H9 (cell line): Measurements from ENCODE around the gene LTB4R2. TPM values are rescaled to one million over a fixed set of nuclear protein-coding genes. Genes with fewer than 3 reads are reported as not detected.

ENCODE experiments used
- DNase-seq: peaks from one replicate; pipeline ENCODE4 v3.0.0-alpha.2; 2017
- H2AFZ ChIP-seq: one replicate; pipeline ENCODE4 v1.6.1; 2013; ENCODE audit warnings: mild to moderate bottlenecking, low read length, control low read depth, moderate library complexity
- H2AK5ac ChIP-seq: 2 replicates; pipeline ENCODE4 v1.6.1; 2013; ENCODE audit warnings: low read length, control low read depth, mixed read lengths; ENCODE audit not compliant: insufficient read length
- H2BK120ac ChIP-seq: one replicate; pipeline ENCODE4 v1.6.1; 2013; ENCODE audit warnings: low read depth, mild to moderate bottlenecking, low read length, control low read depth, inconsistent platforms; ENCODE audit not compliant: poor library complexity, severe bottlenecking
- H2BK12ac ChIP-seq: 2 replicates; pipeline ENCODE4 v1.6.1; 2013; ENCODE audit warnings: low read length, control low read depth, mixed read lengths, low read depth; ENCODE audit not compliant: insufficient read length
- H2BK15ac ChIP-seq: 2 replicates; pipeline ENCODE4 v1.6.1; 2013; ENCODE audit warnings: low read depth, low read length, control low read depth
- H2BK20ac ChIP-seq: one replicate; pipeline ENCODE4 v1.6.1; 2013; ENCODE audit warnings: low read depth, mild to moderate bottlenecking, low read length, control low read depth, inconsistent platforms; ENCODE audit not compliant: poor library complexity, severe bottlenecking
- H2BK5ac ChIP-seq: 2 replicates; pipeline ENCODE4 v1.6.1; 2013; ENCODE audit warnings: low read length, control low read depth, mixed read lengths; ENCODE audit not compliant: insufficient read length
- H3K14ac ChIP-seq: 2 replicates; pipeline ENCODE4 v1.6.1; 2013; ENCODE audit warnings: low read length, control low read depth; ENCODE audit not compliant: insufficient read depth
- H3K18ac ChIP-seq: 2 replicates; pipeline ENCODE4 v1.6.1; 2013; ENCODE audit warnings: low read depth, mild to moderate bottlenecking, mixed read lengths, low read length, control low read depth; ENCODE audit not compliant: insufficient read length
- H3K23ac ChIP-seq: 2 replicates; pipeline ENCODE4 v1.6.1; 2013; ENCODE audit warnings: low read length, control low read depth, mixed read lengths, low read depth; ENCODE audit not compliant: insufficient read length
- H3K23me2 ChIP-seq: 2 replicates; pipeline ENCODE4 v1.6.1; 2013; ENCODE audit warnings: low read depth, mild to moderate bottlenecking, mixed read lengths, low read length, control low read depth; ENCODE audit not compliant: insufficient read length, poor library complexity, severe bottlenecking
- H3K27ac ChIP-seq: 2 replicates; pipeline ENCODE4 v1.5.1; 2013; ENCODE audit warnings: low read length, control low read depth, mixed read lengths, low read depth; ENCODE audit not compliant: insufficient read length
- H3K27me3 ChIP-seq: 2 replicates; pipeline ENCODE4 v1.6.1; 2013; ENCODE audit warnings: low read length, control low read depth, inconsistent platforms; ENCODE audit not compliant: insufficient read depth
- H3K4ac ChIP-seq: 2 replicates; pipeline ENCODE4 v1.6.1; 2013; ENCODE audit warnings: low read depth, mild to moderate bottlenecking, control low read depth, inconsistent platforms, low read length, moderate library complexity
- H3K4me1 ChIP-seq: 2 replicates; pipeline ENCODE4 v1.6.1; 2013; ENCODE audit warnings: low read length, control low read depth, inconsistent platforms; ENCODE audit not compliant: insufficient read depth
- H3K4me2 ChIP-seq: 2 replicates; pipeline ENCODE4 v1.6.1; 2013; ENCODE audit warnings: low read length, control low read depth, mixed read lengths; ENCODE audit not compliant: insufficient read length, insufficient read depth
- H3K56ac ChIP-seq: 2 replicates; pipeline ENCODE4 v1.6.1; 2013; ENCODE audit warnings: low read depth, mild to moderate bottlenecking, mixed read lengths, low read length, control low read depth; ENCODE audit not compliant: insufficient read length
- H3K79me1 ChIP-seq: 2 replicates; pipeline ENCODE4 v1.6.1; 2013; ENCODE audit warnings: low read depth, mild to moderate bottlenecking, moderate library complexity, low read length, control low read depth, inconsistent platforms; ENCODE audit not compliant: insufficient read depth, poor library complexity, severe bottlenecking
- H3K79me2 ChIP-seq: 2 replicates; pipeline ENCODE4 v1.6.1; 2013; ENCODE audit warnings: low read length, control low read depth, inconsistent platforms; ENCODE audit not compliant: insufficient read depth
- H3K9ac ChIP-seq: 2 replicates; pipeline ENCODE4 v1.6.1; 2013; ENCODE audit warnings: low read length, control low read depth, mixed read lengths; ENCODE audit not compliant: insufficient read length; ENCODE audit errors: extremely low read depth
- H3K9me3 ChIP-seq: one replicate; pipeline ENCODE4 v1.6.1; 2013; ENCODE audit warnings: low read depth, low read length, inconsistent platforms; ENCODE audit not compliant: control insufficient read depth
- H3T11ph ChIP-seq: one replicate; pipeline ENCODE4 v1.6.1; 2013; ENCODE audit warnings: mild to moderate bottlenecking, low read length, control low read depth, inconsistent platforms
- H4K20me1 ChIP-seq: one replicate; pipeline ENCODE4 v1.6.1; 2013; ENCODE audit not compliant: control insufficient read depth, insufficient read length, insufficient read depth
- H4K5ac ChIP-seq: 2 replicates; pipeline ENCODE4 v1.6.1; 2013; ENCODE audit warnings: low read depth, mild to moderate bottlenecking, mixed read lengths, low read length, control low read depth; ENCODE audit not compliant: insufficient read length
- H4K8ac ChIP-seq: replicated peaks from 2 replicates; pipeline ENCODE4 v1.6.1; 2013; ENCODE audit warnings: low read length, control low read depth, mixed read lengths, low read depth; ENCODE audit not compliant: insufficient read length
- H4K91ac ChIP-seq: 2 replicates; pipeline ENCODE4 v1.6.1; 2013; ENCODE audit warnings: low read depth, mild to moderate bottlenecking, moderate library complexity, mixed read lengths, low read length, control low read depth; ENCODE audit not compliant: insufficient read length
- H3K27ac Mint-ChIP-seq, 3 experiments: 2 replicates in 2 of 3; 3 replicates in 1 of 3; pipeline ENCODE4 v1.8.0; 2020 to 2021; ENCODE audit warnings: mixed read lengths in 3 of 3, mild to moderate bottlenecking in 1 of 3, moderate library complexity in 1 of 3
- H3K27me3 Mint-ChIP-seq: 2 replicates; pipeline ENCODE4 v1.8.0; 2021; ENCODE audit warnings: low read depth, mild to moderate bottlenecking, moderate library complexity, mixed read lengths
- H3K36me3 Mint-ChIP-seq, 3 experiments: 2 replicates in 2 of 3; 3 replicates in 1 of 3; pipeline ENCODE4 v1.8.0; 2020 to 2021; ENCODE audit warnings: low read depth in 3 of 3, mixed read lengths in 3 of 3; ENCODE audit not compliant: insufficient read depth in 1 of 3
- H3K4me1 Mint-ChIP-seq, 2 experiments: 2 replicates each; pipeline ENCODE4 v1.8.0; 2020; ENCODE audit warnings: mixed read lengths in 2 of 2
- H3K4me3 Mint-ChIP-seq, 2 experiments: 2 replicates in 1 of 2; 3 replicates in 1 of 2; pipeline ENCODE4 v1.8.0; 2020 to 2021; ENCODE audit warnings: mild to moderate bottlenecking in 2 of 2, mixed read lengths in 2 of 2, moderate library complexity in 1 of 2
- H3K9me3 Mint-ChIP-seq, 2 experiments: 2 replicates in 1 of 2; 3 replicates in 1 of 2; pipeline ENCODE4 v1.8.0; 2020; ENCODE audit warnings: mild to moderate bottlenecking in 2 of 2, mixed read lengths in 2 of 2, moderate library complexity in 1 of 2
- CTCF ChIP-seq: fragments of 200-600 bp; sonication (generic); conservative IDR thresholded peaks from 3 replicates; pipeline ENCODE4 v1.8.0; 2021; ENCODE audit warnings: antibody characterized with exemption, mild to moderate bottlenecking
- WGBS: extraction: QIAGEN DNeasy Blood & Tissue Kit; methylation state at CpG from one replicate; pipeline ENCODE4 v1.1.7; 2013; ENCODE audit warnings: missing lambda C conversion rate, low lambda C conversion rate, mixed read lengths; ENCODE audit not compliant: insufficient read length; ENCODE audit errors: extremely low coverage; 5-methylcytosine and 5-hydroxymethylcytosine counted together
- total RNA-seq: library from RNA; stranded (reverse); gene quantifications from 2 replicates; pipeline ENCODE4 v1.2.1, GENCODE V29; 2021

The LTB4R2 gene
- total RNA-seq, 1 experiment from 2014 or later, result 13.4 TPM

GRCh38 chr14:24325963-24326362 lies 16.0 kb downstream of the LTB4R2 start:
- H4K91ac ChIP-seq, result no peak overlapping the region
- no peak overlapping the region for H3K18ac ChIP-seq
- no peak overlapping the region for H4K5ac ChIP-seq
- H3K27me3 ChIP-seq, result no peaks in the 10 kb centered on the region; the same call in 1 of the 2 replicates
- H2BK20ac ChIP-seq, result no peak overlapping the region
- Mint-ChIP-seq H3K4me1 (no peaks in the 10 kb centered on the region), H3K36me3 (no peaks in the 10 kb centered on the region), H3K4me3 (no peak overlapping the region), H3K9me3 (no peaks in the 10 kb centered on the region; a peak in 3 of 5 replicates), H3K27ac (peak overlapping the region in 1 of 3 experiments; percentile 84; a peak in 1 of 7 replicates), H3K27me3 (peaks cover 64% of the 10 kb centered on the region)
- no peak for DNase-seq
- no peaks in the 10 kb centered on the region for H3K23me2 ChIP-seq
- no peak overlapping the region for H3K4ac ChIP-seq
- no peak overlapping the region for H3K14ac ChIP-seq
- no peak overlapping the region for H3T11ph ChIP-seq
- no peak overlapping the region for H2BK5ac ChIP-seq
- H3K27ac ChIP-seq, result no peak overlapping the region
- TF ChIP-seq CTCF, result no peak
- H2BK15ac ChIP-seq, result no peak overlapping the region
- no peak overlapping the region for H2AK5ac ChIP-seq
- no peaks in the 10 kb centered on the region for H4K20me1 ChIP-seq
- no peaks in the 10 kb centered on the region for H3K4me1 ChIP-seq
- H3K9ac ChIP-seq, result no peak overlapping the region
- no peak overlapping the region for H2BK120ac ChIP-seq
- no CpG with 5 or more reads among the region's 9 CpGs for WGBS
- H3K9me3 ChIP-seq, result no peaks in the 10 kb centered on the region
- H3K79me2 ChIP-seq, result no peaks in the 10 kb centered on the region
- no peaks in the 10 kb centered on the region for H3K79me1 ChIP-seq
- no peak overlapping the region for H2BK12ac ChIP-seq
- no peak overlapping the region for H4K8ac ChIP-seq
- no peak overlapping the region for H3K23ac ChIP-seq
- no peak overlapping the region for H2AFZ ChIP-seq
- no peak overlapping the region for H3K4me2 ChIP-seq
- H3K56ac ChIP-seq, result no peak overlapping the region
